Smooth muscle cell (in vitro differentiated cells): ENCODE data around the gene HKDC1. TPM values are rescaled to one million over a fixed set of nuclear protein-coding genes. Genes with fewer than 3 reads are reported as not detected.

Experiments
- DNase-seq: peaks from one replicate; lab custom pipeline; 2025; ENCODE audit not compliant: unreplicated experiment; lab: John Stamatoyannopoulos, UW
- H2AFZ ChIP-seq: fragments of 200-600 bp; sonication (generic); 2 replicates; pipeline ENCODE4 v1.6.0; 2016; ENCODE audit warnings: antibody characterized with exemption, low read depth, mild to moderate bottlenecking
- H3F3A ChIP-seq: fragments of 200-600 bp; sonication (generic); 2 replicates; pipeline ENCODE4 v1.6.0; 2017; ENCODE audit warnings: antibody characterized with exemption, low read depth
- H3K27ac ChIP-seq: fragments of 200-600 bp; sonication (generic); 2 replicates; pipeline ENCODE4 v1.5.1; 2016; ENCODE audit warnings: low read depth, mild to moderate bottlenecking
- H3K27me3 ChIP-seq: fragments of 200-600 bp; sonication (generic); 2 replicates; pipeline ENCODE4 v1.6.1; 2016; ENCODE audit warnings: low read depth, mild to moderate bottlenecking
- H3K36me3 ChIP-seq: fragments of 200-600 bp; sonication (generic); 2 replicates; pipeline ENCODE4 v1.5.1; 2016; ENCODE audit warnings: low read depth
- H3K4me1 ChIP-seq: fragments of 200-600 bp; sonication (generic); 2 replicates; pipeline ENCODE4 v1.5.1; 2016; ENCODE audit warnings: low read depth
- H3K4me2 ChIP-seq: fragments of 200-600 bp; sonication (generic); 2 replicates; pipeline ENCODE4 v1.6.0; 2016; ENCODE audit warnings: mild to moderate bottlenecking
- H3K4me3 ChIP-seq: fragments of 200-600 bp; sonication (generic); 2 replicates; pipeline ENCODE4 v1.5.1; 2016; ENCODE audit warnings: mild to moderate bottlenecking
- H3K79me2 ChIP-seq: fragments of 200-600 bp; sonication (generic); 2 replicates; pipeline ENCODE4 v1.6.0; 2016; ENCODE audit warnings: low read depth, mild to moderate bottlenecking
- H3K9ac ChIP-seq: fragments of 200-600 bp; sonication (generic); 2 replicates; pipeline ENCODE4 v1.6.0; 2016; ENCODE audit warnings: low read depth
- H3K9me3 ChIP-seq: fragments of 200-600 bp; sonication (generic); replicated peaks from 2 replicates; pipeline ENCODE4 v1.5.1; 2016; ENCODE audit warnings: low read depth
- H4K20me1 ChIP-seq: fragments of 200-600 bp; sonication (generic); 2 replicates; pipeline ENCODE4 v1.6.0; 2016; ENCODE audit warnings: low read depth
- WGBS: methylation state at CpG from one replicate; pipeline ENCODE4 v1.1.7; 2016; ENCODE audit warnings: low lambda C conversion rate; 5-methylcytosine and 5-hydroxymethylcytosine counted together
- polyA plus RNA-seq: library from polyadenylated mRNA; unstranded; fragments of >200 nt; fragmentation: Nextera tagmentation; extraction: Ambion mirVana; gene quantifications from 2 replicates; pipeline ENCODE4 v1.2.1, GENCODE V29; 2016
- total RNA-seq: library from RNA; depleted of rRNA; stranded (reverse); fragments of >200 nt; gene quantifications from 2 replicates; pipeline ENCODE4 v1.2.3, GENCODE V29; 2014
- TF ChIP-seq, protein P1 (sequence below): fragments of 200-600 bp; sonication (generic); IDR thresholded peaks from 2 replicates; pipeline ENCODE4 v1.5.1; 2017; ENCODE audit warnings: borderline replicate concordance, mild to moderate bottlenecking, antibody characterized with exemption; ENCODE audit not compliant: insufficient read depth, poor library complexity, severe bottlenecking

Gene HKDC1
- total and polyA plus RNA-seq, 2 experiments from 2014 or later, result 0.09 to 0.27 TPM

DNA sequence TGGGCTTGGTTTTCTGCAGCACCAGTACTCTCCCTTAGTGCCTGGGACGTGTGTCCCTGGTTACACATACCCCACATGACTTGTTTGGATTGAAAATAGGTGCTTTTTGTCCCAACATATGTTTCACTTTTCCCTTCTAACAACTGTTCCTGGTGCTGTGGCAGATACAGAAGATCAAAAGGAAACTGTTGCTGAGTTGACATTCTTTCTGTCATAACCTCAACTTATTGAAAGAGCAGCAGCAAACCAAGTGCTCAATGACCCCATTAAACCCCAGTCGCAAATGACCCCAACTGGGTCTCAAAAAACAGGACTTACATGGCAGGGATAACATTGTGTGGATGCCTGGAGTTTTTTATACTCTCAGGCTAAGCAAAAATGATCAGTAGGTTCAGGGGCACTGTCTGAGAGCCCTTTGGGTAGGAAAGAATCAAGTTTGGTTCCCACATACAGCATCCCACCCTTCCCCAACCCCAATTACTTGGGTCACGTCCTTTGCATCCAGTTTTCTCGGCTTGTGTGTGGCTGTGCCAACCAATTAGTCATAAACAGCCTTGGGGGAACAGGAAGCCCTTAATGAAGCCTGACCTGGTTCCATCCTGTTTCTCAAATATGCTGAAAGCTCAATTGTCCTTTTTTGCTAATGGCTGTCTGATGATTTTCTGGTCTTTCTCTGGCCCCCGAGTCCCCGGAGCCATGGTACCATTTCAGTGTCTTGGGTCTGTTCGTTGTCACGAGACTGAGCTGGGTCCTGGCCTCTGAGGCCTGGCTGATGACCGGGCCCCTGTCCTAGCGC lies 4.9 kb downstream of the HKDC1 start:
- DNase-seq, result no peak
- Histone ChIP-seq H3K79me2 (no peaks in the 10 kb centered on the region), H3K36me3 (no peaks in the 10 kb centered on the region), H3F3A (no peaks in the 10 kb centered on the region), H4K20me1 (no peaks in the 10 kb centered on the region), H3K27ac (no peak overlapping the region), H2AFZ (no peak overlapping the region), H3K4me3 (no peak overlapping the region), H3K27me3 (no peaks in the 10 kb centered on the region), H3K4me1 (no peaks in the 10 kb centered on the region), H3K4me2 (no peak overlapping the region), H3K9me3 (no peaks in the 10 kb centered on the region), H3K9ac (no peak overlapping the region)
- 62% methylated on average over 10 of the region's 10 CpGs for WGBS
- TF ChIP-seq, protein P1, sequence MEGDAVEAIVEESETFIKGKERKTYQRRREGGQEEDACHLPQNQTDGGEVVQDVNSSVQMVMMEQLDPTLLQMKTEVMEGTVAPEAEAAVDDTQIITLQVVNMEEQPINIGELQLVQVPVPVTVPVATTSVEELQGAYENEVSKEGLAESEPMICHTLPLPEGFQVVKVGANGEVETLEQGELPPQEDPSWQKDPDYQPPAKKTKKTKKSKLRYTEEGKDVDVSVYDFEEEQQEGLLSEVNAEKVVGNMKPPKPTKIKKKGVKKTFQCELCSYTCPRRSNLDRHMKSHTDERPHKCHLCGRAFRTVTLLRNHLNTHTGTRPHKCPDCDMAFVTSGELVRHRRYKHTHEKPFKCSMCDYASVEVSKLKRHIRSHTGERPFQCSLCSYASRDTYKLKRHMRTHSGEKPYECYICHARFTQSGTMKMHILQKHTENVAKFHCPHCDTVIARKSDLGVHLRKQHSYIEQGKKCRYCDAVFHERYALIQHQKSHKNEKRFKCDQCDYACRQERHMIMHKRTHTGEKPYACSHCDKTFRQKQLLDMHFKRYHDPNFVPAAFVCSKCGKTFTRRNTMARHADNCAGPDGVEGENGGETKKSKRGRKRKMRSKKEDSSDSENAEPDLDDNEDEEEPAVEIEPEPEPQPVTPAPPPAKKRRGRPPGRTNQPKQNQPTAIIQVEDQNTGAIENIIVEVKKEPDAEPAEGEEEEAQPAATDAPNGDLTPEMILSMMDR, result no peak

DNA sequence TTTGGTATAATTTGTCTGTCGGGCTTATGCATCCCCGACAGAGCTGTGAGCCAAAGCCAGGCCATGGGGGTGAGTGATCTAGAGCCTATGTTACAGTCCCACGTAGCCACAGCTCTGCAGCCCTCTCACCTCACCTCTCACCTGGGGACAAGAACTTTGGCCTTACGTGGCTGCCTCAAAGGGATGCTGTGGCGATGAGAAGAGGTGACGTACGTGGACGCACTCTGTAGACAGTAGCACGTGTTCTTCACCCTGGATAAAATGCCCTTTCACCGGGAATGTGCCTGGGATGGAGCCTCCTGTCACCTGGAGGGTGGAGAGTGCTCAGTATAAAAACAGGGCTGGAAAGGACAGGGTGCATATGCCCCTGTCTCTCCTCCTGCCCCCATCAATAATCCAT lies 5.5 kb downstream of the HKDC1 start:
- Histone ChIP-seq H3K79me2 (no peaks in the 10 kb centered on the region), H3K27ac (no peak overlapping the region), H3K4me3 (no peak overlapping the region), H3F3A (no peaks in the 10 kb centered on the region), H3K36me3 (no peaks in the 10 kb centered on the region), H3K4me1 (no peaks in the 10 kb centered on the region), H2AFZ (no peak overlapping the region), H4K20me1 (no peaks in the 10 kb centered on the region), H3K27me3 (no peaks in the 10 kb centered on the region), H3K4me2 (no peak overlapping the region), H3K9ac (no peak overlapping the region), H3K9me3 (no peaks in the 10 kb centered on the region)
- TF ChIP-seq, protein P1, result no peak
- 81% methylated on average over 10 of the region's 10 CpGs for WGBS
- no peak for DNase-seq

DNA sequence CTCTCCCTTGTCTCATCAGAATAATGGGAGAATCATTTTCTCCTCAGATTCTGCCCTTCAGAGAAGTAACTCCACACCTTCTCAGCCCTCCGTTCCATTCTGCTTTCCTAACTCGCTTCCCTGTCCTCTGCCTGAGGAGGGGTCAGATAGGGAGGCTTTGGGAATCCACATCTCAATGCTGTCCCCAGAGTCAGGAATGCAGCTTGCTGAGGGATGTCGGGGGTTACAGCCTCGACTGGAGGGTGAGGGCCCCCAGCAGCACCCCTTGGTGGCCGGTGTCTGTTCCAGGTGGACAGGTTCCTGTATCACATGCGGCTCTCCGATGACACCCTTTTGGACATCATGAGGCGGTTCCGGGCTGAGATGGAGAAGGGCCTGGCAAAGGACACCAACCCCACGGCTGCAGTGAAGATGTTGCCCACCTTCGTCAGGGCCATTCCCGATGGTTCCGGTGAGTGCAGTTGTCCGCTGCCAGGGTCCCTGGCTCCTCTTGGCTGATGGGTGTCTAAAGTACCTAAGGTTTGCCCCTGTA lies 6.9 kb downstream of the HKDC1 start:
- Histone ChIP-seq H3K4me1 (no peaks in the 10 kb centered on the region), H3F3A (no peaks in the 10 kb centered on the region), H3K79me2 (no peaks in the 10 kb centered on the region), H3K27ac (no peak overlapping the region), H3K9me3 (no peaks in the 10 kb centered on the region), H3K36me3 (no peaks in the 10 kb centered on the region), H3K27me3 (no peaks in the 10 kb centered on the region), H4K20me1 (no peaks in the 10 kb centered on the region), H3K4me2 (no peak overlapping the region), H2AFZ (no peak overlapping the region), H3K4me3 (no peak overlapping the region), H3K9ac (no peak overlapping the region)
- TF ChIP-seq, protein P1, result no peak
- 87% methylated on average over 14 of the region's 14 CpGs for WGBS
- DNase-seq, result no peak

DNA sequence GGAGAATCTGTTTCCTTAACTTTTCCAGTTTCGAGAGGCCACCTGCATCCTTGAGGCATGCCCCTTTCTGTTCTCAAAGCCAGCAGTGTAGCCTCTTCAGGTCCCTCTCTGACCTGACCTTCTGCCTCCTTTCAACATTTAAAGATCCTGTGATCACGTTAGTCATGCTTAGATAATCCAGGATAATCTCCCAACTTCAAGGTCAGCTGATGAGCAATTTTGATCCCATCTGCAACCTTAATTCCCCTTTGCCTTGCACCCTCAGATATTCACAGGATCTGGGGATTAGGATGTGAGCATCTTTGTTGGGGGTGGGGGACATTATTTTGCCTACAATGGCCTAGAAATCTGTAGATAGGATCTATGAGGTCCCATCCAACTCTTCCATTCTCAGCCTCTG lies 8.0 kb downstream of the HKDC1 start:
- Histone ChIP-seq H3K4me2 (no peak overlapping the region), H3K27ac (no peak overlapping the region)
- WGBS, result 72% methylated on average over 2 of the region's 2 CpGs

More for the DNA sequence above, 8.0 kb downstream of the HKDC1 start:
- no peak overlapping the region for H3K4me3 ChIP-seq
- no peaks in the 10 kb centered on the region for H3K9me3 ChIP-seq
- H4K20me1 ChIP-seq, result no peaks in the 10 kb centered on the region
- no peaks in the 10 kb centered on the region for H3K27me3 ChIP-seq
- H3F3A ChIP-seq, result no peaks in the 10 kb centered on the region
- DNase-seq, result no peak
- TF ChIP-seq, protein P1, result no peak
- H3K79me2 ChIP-seq, result no peaks in the 10 kb centered on the region
- peaks cover 9% of the 10 kb centered on the region for H3K4me1 ChIP-seq
- no peak overlapping the region for H2AFZ ChIP-seq
- H3K36me3 ChIP-seq, result no peaks in the 10 kb centered on the region
- H3K9ac ChIP-seq, result no peak overlapping the region
